ENCODE data around the gene TMEM106A. TPM values are rescaled to one million over a fixed set of nuclear protein-coding genes. Genes with fewer than 3 reads are reported as not detected.

The TMEM106A gene
- total and polyA plus RNA-seq, 9 of the 15 experiments (the other 6 are each of a cell fraction or from before 2014, with no cell fraction given): 0.03 to 0.29 (median 0.15) TPM

- Histone ChIP-seq H3K79me2 (ENCODE audit: control insufficient read depth, insufficient read depth, low read length) (no peaks in the 10 kb centered on the region), H3K9me1 (ENCODE audit: control insufficient read depth, insufficient read depth, low read length) (no peaks in the 10 kb centered on the region), H2AFZ (ENCODE audit: low read depth, low read length) (no peak overlapping the region), H3K4me1 (replicated peaks in 1 of 2; ENCODE audit: control insufficient read depth in 2 of 2, insufficient read depth in 2 of 2, low read length in 2 of 2) (peaks cover 3 to 7% of the 10 kb centered on the region in 2 experiments; a peak in 2 of 5 replicates), H4K20me1 (replicated peaks; ENCODE audit: control insufficient read depth, insufficient read depth, low read length) (no peaks in the 10 kb centered on the region), H3K27me3 (ENCODE audit: control insufficient read depth in 2 of 2, insufficient read depth in 2 of 2, low read length in 2 of 2) (no peaks in the 10 kb centered on the region), H3K4me2 (ENCODE audit: insufficient read depth, low read length) (no peak overlapping the region), H3K4me3 (no peak overlapping the region), H3K36me3 (ENCODE audit: control insufficient read depth, insufficient read depth, low read length) (no peaks in the 10 kb centered on the region; the same call in 2 of the 3 replicates), H3K9ac (ENCODE audit: insufficient read depth in 1 of 2, low read depth in 2 of 2, low read length in 2 of 2) (no peak overlapping the region), H3K9me3 (replicated peaks; ENCODE audit: control insufficient read depth, insufficient read depth, low read depth, low read length) (no peaks in the 10 kb centered on the region), H3K27ac (ENCODE audit: extremely low read depth, low read depth, low read length) (no peak overlapping the region)
- POLR2A ChIA-PET: interaction anchor here (0.5 to 7.6 kb wide), 6 partner anchors 10 to 352 kb away, joined by 3 to 89 read pairs (median 4); partner anchors contain the start of gene BRCA1
- FAIRE-seq (no peak), DNase-seq (ENCODE audit: extremely low read depth in 1 of 4, low spot score in 3 of 4) (no peak), ATAC-seq (no peak)
- BruUV-seq (replicated peaks): no TSS peak
- CTCF ChIA-PET (ENCODE audit: low intra/inter-chr PET ratio): no interaction called here
- intact Hi-C loops (cut with micrococcal nuclease): no loop called here
- 53% methylated on average over 3 of the region's 4 CpGs for WGBS (ENCODE audit: insufficient coverage, low coverage, missing lambda C conversion rate)
- TF ChIP-seq CXXC5 (CRISPR knock-in tag; IDR thresholded peaks at IDR 0.05) (no peak), NCOA6 (IDR thresholded peaks at IDR 0.05) (no peak), CEBPB (tag; IDR thresholded peaks at IDR 0.05) (no peak), OTX1 (CRISPR knock-in tag; IDR thresholded peaks at IDR 0.05) (no peak)
- in situ Hi-C loops (cut with MboI): no loop called here
These were observed 5.3 kb downstream of the TMEM106A start for GRCh38 chr17:43216762-43217613.

GRCh38 chr17:43217614-43218087, 6.0 kb downstream of the TMEM106A start:
- ChIA-PET CTCF (ENCODE audit: low intra/inter-chr PET ratio) (no interaction called here), POLR2A (interaction anchor here (0.5 to 7.6 kb wide), 5 partner anchors 18 to 353 kb away, joined by 3 to 89 read pairs (median 4); partner anchors contain the start of gene BRCA1)
- in situ Hi-C loops (cut with MboI): no loop called here
- no TSS peak for BruUV-seq (replicated peaks)
- Histone ChIP-seq H3K9ac (ENCODE audit: insufficient read depth in 1 of 2, low read depth in 2 of 2, low read length in 2 of 2) (no peak overlapping the region), H3K4me1 (replicated peaks in 1 of 2; ENCODE audit: control insufficient read depth in 2 of 2, insufficient read depth in 2 of 2, low read length in 2 of 2) (peaks cover 3 to 5% of the 10 kb centered on the region in 2 experiments; a peak in 1 of 5 replicates), H3K9me3 (replicated peaks; ENCODE audit: control insufficient read depth, insufficient read depth, low read depth, low read length) (no peaks in the 10 kb centered on the region), H3K9me1 (ENCODE audit: control insufficient read depth, insufficient read depth, low read length) (no peaks in the 10 kb centered on the region), H3K27ac (ENCODE audit: extremely low read depth, low read depth, low read length) (no peak overlapping the region), H2AFZ (ENCODE audit: low read depth, low read length) (no peak overlapping the region), H4K20me1 (replicated peaks; ENCODE audit: control insufficient read depth, insufficient read depth, low read length) (no peaks in the 10 kb centered on the region), H3K4me3 (no peak overlapping the region), H3K79me2 (ENCODE audit: control insufficient read depth, insufficient read depth, low read length) (no peaks in the 10 kb centered on the region), H3K36me3 (ENCODE audit: control insufficient read depth, insufficient read depth, low read length) (no peaks in the 10 kb centered on the region; the same call in 2 of the 3 replicates), H3K4me2 (ENCODE audit: insufficient read depth, low read length) (no peak overlapping the region), H3K27me3 (ENCODE audit: control insufficient read depth in 2 of 2, insufficient read depth in 2 of 2, low read length in 2 of 2) (no peaks in the 10 kb centered on the region)
- FAIRE-seq (no peak), DNase-seq (ENCODE audit: extremely low read depth in 1 of 4, low spot score in 3 of 4) (no peak), ATAC-seq (no peak)
- WGBS (ENCODE audit: insufficient coverage, low coverage, missing lambda C conversion rate): 58% methylated on average over 2 of the region's 2 CpGs
- intact Hi-C loops (cut with micrococcal nuclease): no loop called here
- TF ChIP-seq SMC3 (conservative IDR thresholded peaks at IDR 0.05; ENCODE audit: insufficient read depth, low read depth, low read length): no peak
- TF ChIP-seq NFIC (IDR thresholded peaks at IDR 0.05): no peak
- no peak for TF ChIP-seq NR0B1 (IDR thresholded peaks at IDR 0.05; ENCODE audit: partially characterized antibody)
- TF ChIP-seq, protein P1, sequence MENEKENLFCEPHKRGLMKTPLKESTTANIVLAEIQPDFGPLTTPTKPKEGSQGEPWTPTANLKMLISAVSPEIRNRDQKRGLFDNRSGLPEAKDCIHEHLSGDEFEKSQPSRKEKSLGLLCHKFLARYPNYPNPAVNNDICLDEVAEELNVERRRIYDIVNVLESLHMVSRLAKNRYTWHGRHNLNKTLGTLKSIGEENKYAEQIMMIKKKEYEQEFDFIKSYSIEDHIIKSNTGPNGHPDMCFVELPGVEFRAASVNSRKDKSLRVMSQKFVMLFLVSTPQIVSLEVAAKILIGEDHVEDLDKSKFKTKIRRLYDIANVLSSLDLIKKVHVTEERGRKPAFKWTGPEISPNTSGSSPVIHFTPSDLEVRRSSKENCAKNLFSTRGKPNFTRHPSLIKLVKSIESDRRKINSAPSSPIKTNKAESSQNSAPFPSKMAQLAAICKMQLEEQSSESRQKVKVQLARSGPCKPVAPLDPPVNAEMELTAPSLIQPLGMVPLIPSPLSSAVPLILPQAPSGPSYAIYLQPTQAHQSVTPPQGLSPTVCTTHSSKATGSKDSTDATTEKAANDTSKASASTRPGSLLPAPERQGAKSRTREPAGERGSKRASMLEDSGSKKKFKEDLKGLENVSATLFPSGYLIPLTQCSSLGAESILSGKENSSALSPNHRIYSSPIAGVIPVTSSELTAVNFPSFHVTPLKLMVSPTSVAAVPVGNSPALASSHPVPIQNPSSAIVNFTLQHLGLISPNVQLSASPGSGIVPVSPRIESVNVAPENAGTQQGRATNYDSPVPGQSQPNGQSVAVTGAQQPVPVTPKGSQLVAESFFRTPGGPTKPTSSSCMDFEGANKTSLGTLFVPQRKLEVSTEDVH (IDR thresholded peaks at IDR 0.05; ENCODE audit: low read depth, partially characterized antibody): no peak
- TF ChIP-seq NCOA1 (IDR thresholded peaks at IDR 0.05; ENCODE audit: low read depth): no peak
- no peak for TF ChIP-seq NR2C2 (CRISPR knock-in tag; IDR thresholded peaks at IDR 0.05)
- TF ChIP-seq NR2C2 (tag; IDR thresholded peaks at IDR 0.05): no peak

Data from K562 (cell line).